Endothelial cell of umbilical vein (primary cell): Measurements from ENCODE around the gene KIF18A.

Source experiments
- CTCF ChIP-seq, 2 donors: IDR thresholded peaks; 1 replicate in 1 of 2; 2 replicates in 1 of 2; pipeline ENCODE4 v1.5.1; 2011; ENCODE audit warnings: low read length in 2 of 2, mild to moderate bottlenecking in 2 of 2, moderate library complexity in 2 of 2, control low read depth in 1 of 2, inconsistent platforms in 1 of 2, low read depth in 1 of 2; ENCODE audit not compliant: insufficient read depth in 1 of 2; ENCODE audit errors: extremely low read depth in 1 of 2
- EZH2 ChIP-seq: IDR thresholded peaks from 2 replicates; pipeline ENCODE4 v1.6.1; 2012; ENCODE audit warnings: borderline replicate concordance, low read depth, mild to moderate bottlenecking, moderate library complexity, low read length, inconsistent platforms; ENCODE audit not compliant: severe bottlenecking
- MAX ChIP-seq: IDR thresholded peaks from 2 replicates; pipeline ENCODE4 v1.6.1; 2011; ENCODE audit not compliant: insufficient read depth, insufficient read length
- POLR2A ChIP-seq: IDR thresholded peaks from 2 replicates; pipeline ENCODE4 v1.6.1; 2012; ENCODE audit warnings: low read depth, mild to moderate bottlenecking, control low read depth, low read length
- POLR2AphosphoS5 ChIP-seq: IDR thresholded peaks from 2 replicates; pipeline ENCODE4 v1.6.1; 2012; ENCODE audit warnings: low read depth, mild to moderate bottlenecking, control low read depth, low read length, moderate library complexity; ENCODE audit not compliant: insufficient read depth

DNA sequence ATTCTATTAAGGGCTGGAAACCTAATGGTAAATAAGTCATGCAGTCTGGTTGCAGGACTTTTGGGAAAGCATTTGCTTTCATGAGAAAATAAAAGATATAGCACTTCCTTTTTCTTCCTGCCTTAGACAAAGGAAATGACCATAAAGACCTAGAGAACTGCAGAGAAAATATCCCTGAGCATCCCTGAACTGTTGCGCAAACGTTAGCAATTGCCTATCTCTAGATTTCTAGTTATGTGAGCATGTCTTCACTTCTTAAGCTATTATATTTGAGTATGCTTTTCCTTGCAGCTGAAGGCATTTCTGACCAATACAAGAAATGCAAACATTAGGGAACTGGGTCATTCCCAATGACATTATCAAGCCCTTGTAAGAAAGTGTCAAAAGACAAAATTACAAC is 110.6 kb downstream of the KIF18A start:
- TF ChIP-seq POLR2AphosphoS5 (no peak), CTCF (IDR thresholded peaks at IDR 0.05; ENCODE audit: extremely low read depth in 1 of 2, insufficient read depth in 1 of 2, low read depth in 1 of 2, low read length in 2 of 2) (no peak), MAX (no peak), EZH2 (no peak), POLR2A (no peak)
